ENCODE measurements around the gene EMX1. TPM values are rescaled to one million over a fixed set of nuclear protein-coding genes. Genes with fewer than 3 reads are reported as not detected.
A peak's percentile ranks its signal among the peaks of the same experiment; 100 is the strongest.

The EMX1 gene
- total RNA-seq, 1 donor from 2014 or later = not detected

DNA sequence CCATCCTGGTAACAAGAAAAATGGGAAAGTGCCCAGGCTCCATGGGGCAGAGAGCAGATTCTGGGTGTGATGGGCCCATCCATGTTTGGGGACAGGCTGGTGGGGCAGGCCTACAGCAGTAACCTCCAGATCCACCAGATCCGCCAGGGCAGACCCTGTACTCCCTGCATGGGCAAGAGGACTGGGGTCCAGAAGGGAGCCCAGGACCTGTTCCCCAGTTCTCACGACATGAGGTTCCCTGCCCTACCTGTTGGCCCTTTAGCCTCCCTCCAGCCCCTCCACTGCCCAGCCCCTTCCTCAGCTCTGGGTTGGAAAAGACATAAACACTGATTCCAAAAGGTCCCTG lies 38.7 kb downstream of the EMX1 start:
- no peak for DNase-seq (ENCODE audit: extremely low read depth, low read depth, low spot score)

DNA sequence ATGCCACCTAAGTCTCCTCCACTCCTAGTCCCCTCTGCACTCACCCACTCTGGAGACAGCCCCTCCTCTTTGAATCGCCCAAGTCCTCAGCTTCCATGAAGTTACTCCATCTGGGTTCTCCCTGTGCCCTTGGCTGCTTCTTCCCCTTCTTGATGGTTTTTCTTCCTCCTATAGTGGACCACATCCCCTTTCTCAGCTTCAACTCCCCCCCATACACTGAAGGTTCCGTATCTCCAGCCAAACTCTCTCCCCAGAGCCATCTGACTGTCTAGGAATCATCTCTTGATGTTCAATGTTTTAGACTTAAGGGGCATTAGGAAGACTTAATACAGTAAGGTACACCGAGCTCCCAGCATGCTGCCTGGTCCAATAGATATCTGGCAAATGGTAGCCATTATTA lies 39.6 kb downstream of the EMX1 start:
- no peak for DNase-seq (ENCODE audit: extremely low read depth, low read depth, low spot score)

DNA sequence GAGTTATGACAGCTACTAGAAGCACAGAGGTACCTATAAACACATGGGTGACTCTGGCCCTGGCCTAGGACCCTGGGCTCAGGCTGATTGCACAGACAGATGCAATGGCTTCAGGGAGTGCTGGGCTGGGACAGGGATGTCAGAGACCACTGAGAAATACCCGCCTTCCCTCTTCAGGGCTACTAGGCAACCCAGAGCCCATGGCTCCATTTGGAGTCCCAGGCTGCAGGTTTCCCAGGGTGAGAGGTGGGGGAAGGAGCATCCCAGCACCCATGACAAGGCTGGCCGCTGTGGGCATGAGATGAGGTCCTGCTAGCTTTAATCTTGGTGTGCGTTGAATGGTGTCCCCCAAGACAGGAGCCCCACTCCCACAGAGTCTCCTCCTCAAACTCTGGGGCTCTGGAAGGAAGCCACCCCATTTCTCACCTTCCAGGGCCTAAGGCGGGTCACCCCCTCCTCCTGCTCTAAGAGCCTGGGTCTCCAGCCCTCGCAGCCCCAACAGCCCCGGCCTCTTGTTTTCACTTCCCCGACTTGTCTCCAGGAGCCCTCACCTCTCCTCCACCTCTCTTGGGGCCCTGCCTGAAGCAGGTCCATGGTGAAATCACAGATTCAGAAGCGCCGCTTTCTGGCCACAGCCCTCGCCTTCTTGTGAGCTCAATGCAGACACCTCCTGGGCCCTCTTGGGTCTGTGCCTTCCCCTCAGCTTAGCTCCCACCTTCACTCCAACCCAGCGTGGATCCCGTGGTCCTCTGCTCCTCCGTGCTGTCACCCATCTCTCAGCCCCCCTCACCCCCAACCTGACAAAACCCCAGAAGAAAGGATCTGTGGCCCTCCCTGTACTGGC lies 41.4 kb downstream of the EMX1 start:
- no peak for DNase-seq (ENCODE audit: extremely low read depth, low read depth, low spot score)

DNA sequence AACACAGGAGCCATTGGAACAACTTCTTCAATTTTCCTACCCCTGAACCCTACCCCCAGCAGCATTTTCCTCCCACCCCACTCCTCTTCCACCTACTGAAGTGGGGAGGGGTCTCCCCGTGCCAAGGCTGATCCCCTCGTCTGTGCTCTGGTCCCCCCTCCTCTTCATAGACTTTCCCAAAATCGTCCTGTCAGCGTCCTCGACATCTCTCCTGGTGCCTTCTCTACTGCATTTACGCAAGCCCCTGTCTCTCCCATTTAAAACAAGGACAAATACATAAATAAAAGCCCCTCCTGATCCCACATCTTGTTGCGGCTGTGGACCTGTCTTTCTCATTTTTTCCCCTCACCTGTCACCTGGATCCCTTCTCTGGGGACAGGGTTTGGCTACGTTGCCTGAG lies 42.2 kb downstream of the EMX1 start:
- DNase-seq (ENCODE audit: extremely low read depth, low read depth, low spot score) = no peak

DNA sequence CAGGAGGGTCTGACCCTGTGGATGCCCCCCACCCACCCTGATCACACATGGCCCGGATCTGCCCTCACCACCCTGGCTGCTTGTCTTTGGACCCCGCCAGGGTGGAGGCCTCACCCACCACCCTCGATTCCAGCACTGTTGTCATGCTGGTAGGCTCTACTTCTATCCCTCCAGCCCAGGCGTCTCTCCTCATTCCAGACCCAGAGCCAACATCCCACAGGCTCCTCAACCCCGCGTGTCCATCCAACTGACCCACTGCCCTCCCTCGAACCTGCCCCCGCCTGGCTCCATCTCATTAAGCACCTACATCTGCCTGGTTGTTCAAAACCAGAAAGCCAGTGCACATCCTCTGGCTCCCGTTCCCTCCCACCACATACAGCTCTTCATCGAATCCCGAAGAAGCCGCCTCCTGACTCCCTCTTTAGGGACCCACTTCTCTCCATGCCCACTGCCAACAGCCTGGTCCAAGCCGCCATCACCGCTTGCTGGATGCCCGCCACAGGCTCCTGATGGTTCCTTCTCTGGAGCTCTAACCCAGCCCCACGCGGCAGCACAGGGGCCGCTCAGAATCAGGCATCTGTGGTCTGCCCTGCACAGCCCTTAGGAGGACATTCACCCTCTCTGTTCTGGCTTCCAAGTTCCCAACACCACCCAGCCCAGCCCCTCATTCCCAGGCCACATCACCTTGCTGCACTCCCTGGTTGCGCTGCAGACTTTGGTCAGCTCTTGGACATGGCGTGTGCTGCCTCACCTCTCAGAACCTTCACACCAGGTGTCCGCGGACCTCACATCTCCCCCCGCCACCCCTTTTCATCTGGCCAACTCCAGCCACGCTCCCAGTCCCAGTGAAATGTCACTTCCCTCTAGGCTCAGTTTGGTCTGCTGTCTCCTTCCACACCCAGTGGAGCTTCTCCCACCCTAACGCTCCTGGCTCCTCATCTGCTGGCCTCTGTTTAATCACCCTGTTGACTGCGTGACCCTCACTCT lies 43.0 kb downstream of the EMX1 start:
- DNase-seq (ENCODE audit: extremely low read depth, low read depth, low spot score) = no peak

DNA sequence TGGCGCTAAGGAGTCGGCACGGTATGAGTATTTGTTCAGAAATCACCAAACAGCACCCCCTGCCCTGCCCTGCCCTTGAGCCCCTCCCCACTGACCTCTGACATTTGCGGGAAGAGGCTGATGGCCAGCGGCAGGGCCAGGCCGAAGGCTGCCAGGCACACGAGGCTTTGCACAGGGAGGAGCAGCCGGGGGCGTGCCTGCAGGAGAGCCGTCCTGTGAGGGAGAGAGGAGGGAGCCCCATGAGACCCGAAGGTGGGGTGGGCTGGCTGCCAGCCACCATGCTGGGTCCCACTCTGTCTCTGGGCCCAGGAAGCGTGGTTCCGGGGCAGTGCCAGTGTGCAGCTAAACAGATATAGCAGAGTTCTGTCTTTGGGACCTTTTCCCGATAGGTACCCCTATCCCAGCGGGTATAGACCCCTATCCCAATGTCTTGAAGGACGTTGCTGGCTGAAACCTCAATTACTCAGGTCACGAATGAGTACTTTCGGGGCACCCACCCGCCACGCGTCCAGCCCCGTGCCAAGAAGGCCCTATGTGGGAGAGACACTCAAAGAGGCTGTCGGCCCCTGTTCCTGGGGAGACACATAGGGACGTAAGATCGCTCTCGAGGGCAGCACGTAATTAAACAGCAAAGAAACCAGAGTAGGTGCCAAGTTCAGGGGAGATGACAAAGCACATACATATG lies 43.9 kb downstream of the EMX1 start:
- DNase-seq (ENCODE audit: extremely low read depth, low read depth, low spot score) = no peak

DNA sequence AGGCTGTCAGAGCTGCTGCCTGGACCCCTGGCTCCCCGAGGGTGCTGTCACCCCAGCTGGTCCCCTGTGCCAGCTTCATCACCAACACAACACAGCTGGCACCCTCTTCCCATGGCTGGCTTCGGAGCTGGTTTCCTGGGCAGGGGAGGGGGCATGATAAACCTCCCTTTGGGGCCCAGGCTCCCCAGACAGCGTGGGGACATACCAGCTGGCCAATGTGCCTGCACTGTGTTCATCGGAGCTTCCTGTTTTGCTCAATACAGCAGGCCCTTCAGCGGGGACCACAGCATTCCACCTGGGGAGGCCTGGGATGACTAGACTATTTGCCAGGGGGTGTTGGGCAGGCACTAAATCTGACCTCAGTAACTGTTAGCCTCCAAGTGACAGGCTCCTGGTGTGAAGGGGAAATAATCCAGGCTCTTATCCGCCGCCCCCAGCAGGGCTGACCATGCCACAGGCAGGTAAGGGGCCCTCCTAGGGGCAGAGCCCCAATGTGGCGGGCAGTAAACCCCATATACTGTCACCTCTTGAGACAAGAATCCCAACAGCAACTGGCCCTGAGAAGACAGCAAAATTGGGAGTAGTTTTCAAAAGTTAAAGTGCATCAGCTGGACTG lies 44.6 kb downstream of the EMX1 start:
- DNase-seq (ENCODE audit: extremely low read depth, low read depth, low spot score) = no peak

DNA sequence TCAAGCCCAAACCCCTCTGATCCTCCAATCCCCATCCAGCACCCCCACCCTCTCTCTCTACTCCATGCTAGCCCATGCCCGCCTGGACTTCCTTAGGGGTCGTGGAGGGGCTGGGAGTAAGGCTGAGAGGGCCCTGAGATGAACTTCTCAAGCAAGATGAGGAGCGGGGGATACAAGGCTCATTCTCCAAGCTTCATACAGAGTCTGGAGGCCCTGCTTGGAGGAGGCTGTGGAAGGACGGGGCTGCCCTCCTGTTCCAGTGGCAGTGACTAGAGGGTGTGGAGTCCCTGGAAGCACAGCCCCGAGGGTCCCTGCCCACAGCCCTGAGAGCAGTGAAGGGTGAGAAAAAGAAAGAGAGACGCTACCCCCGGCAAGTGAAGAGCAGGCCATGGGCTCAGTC lies 45.6 kb downstream of the EMX1 start:
- no peak for DNase-seq (ENCODE audit: extremely low read depth, low read depth, low spot score)

DNA sequence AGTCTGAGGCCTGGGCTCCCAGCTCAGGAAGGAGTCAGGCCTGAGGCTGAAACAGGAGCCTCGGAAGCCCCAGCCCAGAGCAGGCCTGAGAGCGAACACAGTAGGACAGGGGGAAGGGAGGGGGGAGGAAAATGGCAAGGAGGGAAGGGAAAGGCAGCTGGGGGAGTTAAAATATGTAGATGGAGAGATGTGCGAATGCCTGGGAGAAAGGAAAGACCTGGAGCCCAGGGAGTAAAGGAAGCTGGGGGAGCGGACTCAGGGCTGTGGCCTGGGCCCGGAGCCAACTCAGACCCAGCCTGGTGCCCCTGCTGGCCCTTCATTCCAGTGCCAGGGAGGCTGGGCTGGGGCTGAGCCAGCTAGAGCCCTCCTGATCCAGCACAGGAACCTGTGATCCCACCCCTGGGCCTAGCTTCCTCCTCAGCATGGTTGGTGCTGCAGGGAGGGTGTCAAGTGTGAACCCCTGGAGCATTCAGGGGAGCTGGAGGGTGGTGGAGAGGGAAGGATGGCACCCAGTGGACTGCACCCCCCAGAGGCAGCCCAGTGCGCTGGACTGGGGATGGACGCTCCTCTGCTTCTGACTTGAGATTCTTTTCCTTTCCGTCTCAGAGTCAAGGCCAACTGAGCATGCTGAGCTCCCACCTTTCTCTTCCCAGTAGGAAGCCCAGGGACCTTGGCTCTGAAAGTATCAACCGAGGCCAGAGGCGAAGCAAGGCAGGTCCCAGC lies 46.3 kb downstream of the EMX1 start:
- DNase-seq (ENCODE audit: extremely low read depth, low read depth, low spot score) = no peak

DNA sequence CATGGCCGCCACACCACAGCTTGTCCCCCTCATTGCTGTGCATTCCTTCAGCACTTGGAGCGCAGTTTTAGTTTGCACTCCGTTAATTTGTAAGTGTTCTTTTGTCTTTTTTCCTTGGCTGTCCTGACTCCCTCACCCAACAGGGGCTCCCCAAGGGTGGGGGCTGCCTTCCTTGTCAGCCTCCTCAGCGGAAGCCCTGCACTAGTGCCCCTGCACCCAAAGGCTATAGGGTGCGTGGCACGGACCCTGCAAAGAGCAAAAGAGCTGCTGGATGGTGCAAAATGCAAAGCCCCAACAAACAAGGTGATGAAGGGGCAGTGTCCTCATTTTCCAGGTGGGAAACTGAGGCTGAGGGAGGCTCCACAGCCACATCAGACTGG lies 46.8 kb downstream of the EMX1 start:
- no peak for DNase-seq (ENCODE audit: extremely low read depth, low read depth, low spot score)

DNA sequence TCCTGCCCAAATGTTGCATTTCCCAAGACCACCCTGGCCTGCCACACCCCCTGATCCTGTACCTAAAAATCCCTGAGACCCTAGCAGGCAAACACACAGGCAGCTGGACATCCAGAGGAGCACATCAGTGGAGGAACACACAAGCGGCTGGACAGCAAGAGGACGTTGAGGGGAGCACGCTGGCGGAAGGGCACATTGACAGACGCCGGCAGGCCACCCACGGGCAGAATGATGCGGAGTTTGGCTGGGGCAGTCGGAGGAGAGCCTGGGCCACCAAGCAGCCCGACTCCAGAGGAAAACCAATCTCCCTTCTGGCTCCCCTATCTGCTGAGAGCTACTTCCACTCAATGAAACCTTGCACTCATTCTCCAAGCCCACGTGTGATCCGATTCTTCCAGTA lies 47.7 kb downstream of the EMX1 start:
- DNase-seq (ENCODE audit: extremely low read depth, low read depth, low spot score) = no peak

DNA sequence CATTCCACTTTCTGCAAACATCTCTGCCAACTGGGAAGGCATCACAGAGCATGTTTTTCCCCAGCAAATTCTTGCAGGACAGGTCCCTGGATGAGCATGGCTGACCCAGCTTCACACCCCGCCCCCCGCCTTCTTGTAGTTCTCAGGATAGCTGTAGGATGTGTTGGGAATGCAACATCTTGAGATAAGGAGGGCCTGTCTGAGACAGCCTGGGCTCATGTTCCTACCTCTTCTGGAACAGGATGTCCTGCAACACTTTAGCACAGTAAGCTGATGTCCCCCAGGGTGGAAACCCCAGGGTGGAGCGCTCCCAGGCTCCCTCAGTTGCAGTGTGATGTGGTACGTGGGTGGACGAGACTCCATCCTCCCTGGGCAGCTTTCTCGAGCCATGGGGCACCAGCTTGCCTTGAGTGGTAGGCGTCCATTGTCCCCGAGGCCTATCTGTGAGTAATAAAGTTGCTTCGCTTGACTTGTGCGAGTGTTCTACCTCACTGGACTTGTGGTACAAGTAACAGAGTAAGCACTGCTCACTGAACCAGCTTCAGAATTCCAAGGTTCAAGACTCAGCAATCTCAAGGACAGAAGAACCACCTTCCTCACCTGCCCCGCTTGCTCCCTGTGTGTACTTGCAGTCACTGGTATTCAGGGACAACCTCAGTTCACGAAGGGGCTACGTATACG lies 48.6 kb downstream of the EMX1 start:
- DNase-seq (ENCODE audit: extremely low read depth, low read depth, low spot score) = no peak

DNA sequence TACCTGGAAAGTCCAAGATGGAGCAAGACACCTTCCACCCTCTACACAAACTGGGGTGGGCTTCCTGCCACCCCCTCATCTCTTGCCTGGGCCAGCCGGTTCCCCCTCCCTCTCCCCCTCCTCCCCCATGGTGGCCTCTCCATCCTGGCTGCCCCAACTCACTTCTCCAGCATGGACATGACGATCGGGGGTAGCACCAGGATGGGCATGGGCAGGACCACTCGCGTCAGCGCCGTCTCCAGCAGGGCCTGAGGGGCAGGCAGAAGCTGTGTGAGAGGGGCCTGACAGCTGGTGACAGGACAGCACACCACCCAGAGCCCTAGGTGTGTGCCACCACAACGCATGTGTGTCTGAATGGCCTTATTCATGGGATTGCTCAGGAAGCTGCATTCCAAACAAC lies 51.0 kb downstream of the EMX1 start:
- DNase-seq (ENCODE audit: extremely low read depth, low read depth, low spot score) = no peak

DNA sequence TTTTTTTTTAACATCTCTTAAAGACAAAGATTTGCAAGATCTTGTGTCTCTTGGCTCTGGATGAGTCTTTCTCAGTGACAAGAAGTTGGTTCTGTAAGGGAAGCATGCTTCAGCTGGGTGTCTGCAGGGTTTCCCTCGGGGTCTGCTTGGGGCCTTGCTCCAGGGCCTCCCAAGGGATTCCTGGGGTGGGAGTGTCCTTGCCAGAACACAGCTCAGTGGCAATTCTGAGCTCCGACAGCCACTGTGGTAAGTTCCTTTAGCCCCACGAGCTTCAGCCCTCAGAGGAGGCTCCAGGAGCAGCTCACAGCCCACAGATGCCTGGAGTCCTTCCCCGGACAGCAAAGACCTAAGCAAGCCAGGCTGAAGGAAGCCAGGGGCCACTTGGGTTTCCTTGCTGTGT lies 52.4 kb downstream of the EMX1 start:
- no peak for DNase-seq (ENCODE audit: extremely low read depth, low read depth, low spot score)

DNA sequence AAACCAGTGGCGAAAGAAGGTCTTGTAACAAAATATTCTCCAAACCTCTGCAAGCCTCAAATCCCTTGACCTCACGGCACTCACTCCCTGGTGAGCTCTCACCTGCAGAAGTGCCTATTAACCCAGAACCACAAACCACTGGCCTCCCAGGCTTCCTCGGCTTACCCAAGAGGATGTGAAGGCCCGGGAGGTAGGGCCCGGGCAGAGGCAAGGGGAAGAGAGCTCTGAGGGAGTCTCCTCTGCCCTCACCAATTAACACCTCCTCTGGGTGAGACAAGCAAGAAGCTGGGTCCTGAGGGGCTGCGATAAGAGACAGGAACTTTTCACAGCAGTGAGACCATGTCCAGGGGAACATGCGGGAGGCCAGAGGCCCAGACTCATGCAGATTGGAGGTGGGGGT lies 53.7 kb downstream of the EMX1 start:
- DNase-seq (ENCODE audit: extremely low read depth, low read depth, low spot score) = no peak

DNA sequence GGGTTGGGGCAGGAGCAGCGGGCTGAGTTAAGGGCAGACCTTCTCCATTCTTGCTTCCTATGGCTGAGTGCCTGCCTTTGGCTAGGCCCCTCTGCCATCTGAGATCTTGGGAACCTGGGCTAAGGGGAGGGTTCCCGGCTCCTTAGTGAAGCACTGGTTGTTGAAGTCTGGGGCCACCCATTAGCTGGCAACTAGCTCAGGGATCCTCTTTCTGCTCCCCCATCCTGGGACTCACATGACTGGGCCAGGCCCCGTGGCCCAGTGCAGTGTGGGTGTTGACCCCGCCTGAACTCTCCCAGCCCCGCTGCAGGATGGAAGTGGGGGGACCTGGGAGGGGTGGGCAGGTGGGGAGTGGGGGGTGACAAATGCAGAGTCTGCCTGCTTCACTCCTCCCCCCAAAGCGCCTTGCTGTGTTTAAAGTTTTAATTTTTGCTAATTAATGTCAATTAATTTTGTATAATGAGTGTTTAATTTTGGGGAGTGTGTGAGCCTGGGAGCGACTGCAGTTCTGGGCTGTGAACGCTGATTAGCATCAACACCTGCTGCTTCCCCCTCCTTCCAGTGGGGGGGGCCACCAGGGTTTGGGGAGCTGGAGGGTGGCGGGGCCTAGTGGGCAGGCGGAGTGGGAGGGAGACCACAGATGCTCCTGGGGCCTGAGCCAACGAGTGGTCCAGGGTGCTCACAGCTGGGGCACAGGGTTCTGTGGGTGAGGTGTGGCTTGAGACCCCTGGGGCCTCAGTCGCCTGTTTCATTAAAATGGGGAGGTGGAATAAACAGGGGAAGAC lies 55.2 kb downstream of the EMX1 start:
- no peak for DNase-seq (ENCODE audit: extremely low read depth, low read depth, low spot score)

DNA sequence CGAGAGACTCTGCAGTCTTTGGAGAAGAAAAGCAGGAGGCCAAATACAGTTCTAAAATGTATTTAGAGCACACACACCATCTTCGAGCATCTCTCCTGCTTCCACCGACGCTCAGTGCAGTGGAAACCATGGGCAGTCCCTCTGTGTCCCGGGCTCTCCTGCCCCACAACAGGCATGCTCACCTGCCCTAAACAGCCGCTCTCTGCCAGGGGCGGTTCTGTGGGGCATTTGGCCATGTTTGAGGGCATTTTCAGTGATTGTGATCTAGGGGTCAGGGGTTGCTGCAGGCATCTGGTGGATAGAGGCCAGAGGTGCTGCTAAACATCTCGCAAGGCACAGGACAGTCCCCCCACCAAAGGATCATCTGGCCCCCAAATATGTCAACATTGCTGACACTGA lies 55.8 kb downstream of the EMX1 start:
- no peak for DNase-seq (ENCODE audit: extremely low read depth, low read depth, low spot score)

DNA sequence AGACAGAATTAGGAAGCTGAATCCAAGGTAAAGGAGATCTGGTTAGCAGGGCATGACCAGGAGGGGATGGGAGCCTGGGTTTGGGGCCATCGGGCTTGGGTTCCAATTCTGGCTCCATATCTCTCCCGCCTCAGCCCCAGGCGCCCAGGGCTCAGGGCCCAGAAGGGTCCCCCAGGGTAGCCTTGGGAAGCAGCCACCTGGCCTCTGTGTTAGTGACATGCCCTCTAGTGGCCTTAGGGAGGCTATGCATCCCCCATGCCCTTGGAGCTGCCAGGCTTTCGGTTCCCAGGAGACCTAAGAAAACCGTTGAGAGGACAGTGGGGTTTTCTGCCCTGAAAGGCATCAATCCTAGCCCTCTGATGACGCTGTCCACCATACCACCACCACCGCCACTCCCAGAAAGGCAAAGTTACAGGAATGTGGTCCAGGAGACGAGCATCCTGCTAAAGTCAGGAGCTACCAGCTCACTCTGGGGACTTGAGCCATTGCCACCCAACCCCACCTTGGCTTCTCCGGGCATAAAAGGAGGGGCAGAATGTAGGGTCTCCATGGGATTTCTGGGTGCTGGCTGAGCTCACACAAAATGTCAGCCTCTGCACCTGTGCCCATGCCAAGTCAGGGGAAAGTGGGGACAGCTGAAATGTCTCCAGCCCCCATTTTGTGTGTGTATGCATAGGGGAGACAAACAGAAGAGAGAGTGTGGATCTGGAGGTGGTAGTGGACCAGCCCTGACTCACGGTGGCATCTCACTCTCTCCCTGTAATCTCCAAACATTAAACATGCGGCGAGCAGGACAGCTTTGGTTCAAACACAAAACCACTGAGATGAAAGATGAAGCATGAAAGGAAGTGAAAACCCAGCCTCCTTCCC lies 56.5 kb downstream of the EMX1 start:
- peak; percentile 14 for DNase-seq (ENCODE audit: extremely low read depth, low read depth, low spot score)
